NT2/D1 (cell line): ENCODE results near the gene IGF1R.

Source experiments
- DNase-seq: peaks from one replicate; pipeline ENCODE4 v3.0.0-alpha.2; 2011; ENCODE audit warnings: low read depth, low spot score
- H3K27me3 ChIP-seq: 2 replicates; pipeline ENCODE4 v1.6.0; 2011; ENCODE audit warnings: mild to moderate bottlenecking; ENCODE audit not compliant: insufficient read length, insufficient read depth
- H3K36me3 ChIP-seq: 2 replicates; pipeline ENCODE4 v1.6.1; 2011; ENCODE audit warnings: mild to moderate bottlenecking, low read length, mixed read lengths; ENCODE audit not compliant: insufficient read depth, insufficient read length
- H3K4me1 ChIP-seq: 2 replicates; pipeline ENCODE4 v1.5.1; 2011; ENCODE audit not compliant: insufficient read depth, insufficient read length
- H3K4me3 ChIP-seq: 2 replicates; pipeline ENCODE4 v1.5.1; 2011; ENCODE audit warnings: low read depth; ENCODE audit not compliant: insufficient read length
- H3K9ac ChIP-seq: 2 replicates; pipeline ENCODE4 v1.6.0; 2011; ENCODE audit warnings: low read depth; ENCODE audit not compliant: insufficient read length
- H3K9me3 ChIP-seq: 2 replicates; pipeline ENCODE4 v1.5.1; 2011; ENCODE audit warnings: mild to moderate bottlenecking, low read length; ENCODE audit not compliant: insufficient read depth
- SUZ12 ChIP-seq: IDR thresholded peaks from 2 replicates; pipeline ENCODE4 v1.6.1; 2011; ENCODE audit not compliant: insufficient read length, insufficient read depth; ENCODE audit errors: extremely low read depth
- YY1 ChIP-seq: IDR thresholded peaks from 2 replicates; pipeline ENCODE4 v1.6.1; 2011; ENCODE audit not compliant: insufficient read length, insufficient read depth
- ZNF274 ChIP-seq: IDR thresholded peaks from 2 replicates; pipeline ENCODE4 v1.6.1; 2011; ENCODE audit warnings: mild to moderate bottlenecking, low read depth, low read length

IGF1R gene

DNA sequence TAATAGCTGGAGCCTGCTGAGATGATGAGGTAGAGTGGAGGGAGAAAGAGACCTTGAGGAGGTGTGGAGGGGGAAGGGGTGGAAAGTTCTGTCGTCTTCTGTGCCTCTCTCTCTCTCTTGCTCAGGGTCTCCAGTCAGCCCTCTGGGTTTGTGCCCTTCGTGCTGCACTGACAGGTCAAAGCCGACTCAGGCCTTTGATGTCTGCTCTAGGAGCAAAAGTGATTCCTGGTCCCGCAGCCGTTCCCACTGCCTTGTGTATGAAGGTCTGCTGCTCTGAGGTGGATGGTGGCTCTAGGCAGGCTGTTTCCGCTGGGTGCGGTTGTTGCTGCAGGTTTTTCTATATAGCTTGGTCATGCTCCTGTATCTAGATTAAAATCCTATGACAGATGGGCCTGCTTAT, 89.4 kb downstream of the IGF1R start:
- DNase-seq, result no peak
- H3K9ac ChIP-seq, result no peak overlapping the region
- no peaks in the 10 kb centered on the region for H3K9me3 ChIP-seq
- no peak for TF ChIP-seq YY1
- no peak for TF ChIP-seq ZNF274
- no peak for TF ChIP-seq SUZ12
- no peaks in the 10 kb centered on the region for H3K27me3 ChIP-seq
- H3K4me1 ChIP-seq, result peaks cover 13% of the 10 kb centered on the region
- H3K4me3 ChIP-seq, result no peak overlapping the region
- H3K36me3 ChIP-seq, result no peaks in the 10 kb centered on the region

GRCh38 chr15:98738689-98739401, 90.5 kb downstream of the IGF1R start:
- H3K36me3 ChIP-seq, result no peaks in the 10 kb centered on the region
- no peaks in the 10 kb centered on the region for H3K9me3 ChIP-seq
- H3K27me3 ChIP-seq, result no peaks in the 10 kb centered on the region
- TF ChIP-seq YY1 (no peak), ZNF274 (no peak), SUZ12 (no peak)
- H3K4me3 ChIP-seq, result no peak overlapping the region
- peaks cover 9% of the 10 kb centered on the region for H3K4me1 ChIP-seq
- H3K9ac ChIP-seq, result no peak overlapping the region
- no peak for DNase-seq

- Histone ChIP-seq H3K27me3 (no peaks in the 10 kb centered on the region), H3K9me3 (no peaks in the 10 kb centered on the region), H3K4me3 (no peak overlapping the region), H3K9ac (no peak overlapping the region), H3K36me3 (no peaks in the 10 kb centered on the region), H3K4me1 (peaks cover 8% of the 10 kb centered on the region)
- no peak for DNase-seq
- no peak for TF ChIP-seq ZNF274
- TF ChIP-seq SUZ12, result no peak
- TF ChIP-seq YY1, result no peak
These were observed 92.0 kb downstream of the IGF1R start for GRCh38 chr15:98740295-98740694.

- peaks cover 9% of the 10 kb centered on the region for H3K4me1 ChIP-seq
- H3K4me3 ChIP-seq, result no peak overlapping the region
- no peaks in the 10 kb centered on the region for H3K36me3 ChIP-seq
- TF ChIP-seq YY1 (no peak), ZNF274 (no peak), SUZ12 (no peak)
- H3K9ac ChIP-seq, result no peak overlapping the region
- DNase-seq, result no peak
- no peaks in the 10 kb centered on the region for H3K27me3 ChIP-seq
- H3K9me3 ChIP-seq, result no peaks in the 10 kb centered on the region
These were observed 92.6 kb downstream of the IGF1R start for GRCh38 chr15:98740963-98741362.

- Histone ChIP-seq H3K36me3 (no peaks in the 10 kb centered on the region), H3K9ac (no peak overlapping the region), H3K4me1 (peaks cover 7% of the 10 kb centered on the region), H3K9me3 (no peaks in the 10 kb centered on the region), H3K27me3 (no peaks in the 10 kb centered on the region), H3K4me3 (no peak overlapping the region)
- no peak for TF ChIP-seq YY1
- no peak for TF ChIP-seq ZNF274
- TF ChIP-seq SUZ12, result no peak
- DNase-seq, result no peak
These were observed 94.8 kb downstream of the IGF1R start for GRCh38 chr15:98743177-98743576.

- no peak for TF ChIP-seq SUZ12
- no peak for TF ChIP-seq ZNF274
- TF ChIP-seq YY1, result no peak
- no peaks in the 10 kb centered on the region for H3K27me3 ChIP-seq
- H3K9ac ChIP-seq, result no peak overlapping the region
- H3K36me3 ChIP-seq, result no peaks in the 10 kb centered on the region
- peaks cover 7% of the 10 kb centered on the region for H3K4me1 ChIP-seq
- DNase-seq, result no peak
- no peaks in the 10 kb centered on the region for H3K9me3 ChIP-seq
- no peak overlapping the region for H3K4me3 ChIP-seq
These were observed 96.2 kb downstream of the IGF1R start for GRCh38 chr15:98744506-98744905.

GRCh38 chr15:98745179-98745578, 96.8 kb downstream of the IGF1R start:
- DNase-seq, result no peak
- TF ChIP-seq ZNF274, result no peak
- no peak for TF ChIP-seq YY1
- no peak for TF ChIP-seq SUZ12
- Histone ChIP-seq H3K9me3 (no peaks in the 10 kb centered on the region), H3K4me3 (no peak overlapping the region), H3K4me1 (peaks cover 7% of the 10 kb centered on the region), H3K9ac (no peak overlapping the region), H3K27me3 (no peaks in the 10 kb centered on the region), H3K36me3 (no peaks in the 10 kb centered on the region)
